ENCODE results near the gene KCNK10.

DNA sequence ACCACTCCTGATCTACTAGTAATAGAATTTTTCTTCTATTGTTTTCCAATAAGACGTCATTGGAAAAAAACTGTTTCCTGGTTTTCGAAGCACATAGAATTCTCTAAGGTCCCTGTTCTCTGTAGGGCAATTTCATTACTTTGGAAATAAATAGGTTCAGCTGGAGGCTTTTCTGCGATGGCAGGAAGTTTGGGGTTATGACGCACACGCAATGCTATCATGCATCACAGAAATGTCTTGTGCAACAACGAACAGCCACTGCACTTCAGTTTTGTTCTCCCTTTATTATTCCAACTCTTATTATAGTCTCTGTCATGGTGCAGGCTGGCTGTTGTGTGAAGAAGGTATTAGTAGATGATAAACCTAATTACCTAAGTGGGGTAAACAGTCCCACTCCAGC lies 59.0 kb downstream of the KCNK10 start:
- TF ChIP-seq, protein P1, sequence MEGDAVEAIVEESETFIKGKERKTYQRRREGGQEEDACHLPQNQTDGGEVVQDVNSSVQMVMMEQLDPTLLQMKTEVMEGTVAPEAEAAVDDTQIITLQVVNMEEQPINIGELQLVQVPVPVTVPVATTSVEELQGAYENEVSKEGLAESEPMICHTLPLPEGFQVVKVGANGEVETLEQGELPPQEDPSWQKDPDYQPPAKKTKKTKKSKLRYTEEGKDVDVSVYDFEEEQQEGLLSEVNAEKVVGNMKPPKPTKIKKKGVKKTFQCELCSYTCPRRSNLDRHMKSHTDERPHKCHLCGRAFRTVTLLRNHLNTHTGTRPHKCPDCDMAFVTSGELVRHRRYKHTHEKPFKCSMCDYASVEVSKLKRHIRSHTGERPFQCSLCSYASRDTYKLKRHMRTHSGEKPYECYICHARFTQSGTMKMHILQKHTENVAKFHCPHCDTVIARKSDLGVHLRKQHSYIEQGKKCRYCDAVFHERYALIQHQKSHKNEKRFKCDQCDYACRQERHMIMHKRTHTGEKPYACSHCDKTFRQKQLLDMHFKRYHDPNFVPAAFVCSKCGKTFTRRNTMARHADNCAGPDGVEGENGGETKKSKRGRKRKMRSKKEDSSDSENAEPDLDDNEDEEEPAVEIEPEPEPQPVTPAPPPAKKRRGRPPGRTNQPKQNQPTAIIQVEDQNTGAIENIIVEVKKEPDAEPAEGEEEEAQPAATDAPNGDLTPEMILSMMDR (IDR thresholded peaks at IDR 0.05) = no peak
- TF ChIP-seq EP300 (IDR thresholded peaks at IDR 0.05) (no peak), POLR2A (IDR thresholded peaks at IDR 0.05) (no peak)

Data from ovary (tissue), 3 donors.